GM10266 (cell line): ENCODE measurements around the gene GALNT8.
A peak's percentile ranks its signal among the peaks of the same experiment; 100 is the strongest.

Source experiments
- DNase-seq: peaks from one replicate; pipeline ENCODE4 v3.0.0; 2012; ENCODE audit errors: extremely low spot score
- TF ChIP-seq, protein P1 (sequence below): IDR thresholded peaks from 2 replicates; pipeline ENCODE4 v1.5.1; 2012; ENCODE audit warnings: mild to moderate bottlenecking, low read depth; ENCODE audit not compliant: control insufficient read depth, insufficient read depth; ENCODE audit errors: missing control alignments

GALNT8 gene

DNA sequence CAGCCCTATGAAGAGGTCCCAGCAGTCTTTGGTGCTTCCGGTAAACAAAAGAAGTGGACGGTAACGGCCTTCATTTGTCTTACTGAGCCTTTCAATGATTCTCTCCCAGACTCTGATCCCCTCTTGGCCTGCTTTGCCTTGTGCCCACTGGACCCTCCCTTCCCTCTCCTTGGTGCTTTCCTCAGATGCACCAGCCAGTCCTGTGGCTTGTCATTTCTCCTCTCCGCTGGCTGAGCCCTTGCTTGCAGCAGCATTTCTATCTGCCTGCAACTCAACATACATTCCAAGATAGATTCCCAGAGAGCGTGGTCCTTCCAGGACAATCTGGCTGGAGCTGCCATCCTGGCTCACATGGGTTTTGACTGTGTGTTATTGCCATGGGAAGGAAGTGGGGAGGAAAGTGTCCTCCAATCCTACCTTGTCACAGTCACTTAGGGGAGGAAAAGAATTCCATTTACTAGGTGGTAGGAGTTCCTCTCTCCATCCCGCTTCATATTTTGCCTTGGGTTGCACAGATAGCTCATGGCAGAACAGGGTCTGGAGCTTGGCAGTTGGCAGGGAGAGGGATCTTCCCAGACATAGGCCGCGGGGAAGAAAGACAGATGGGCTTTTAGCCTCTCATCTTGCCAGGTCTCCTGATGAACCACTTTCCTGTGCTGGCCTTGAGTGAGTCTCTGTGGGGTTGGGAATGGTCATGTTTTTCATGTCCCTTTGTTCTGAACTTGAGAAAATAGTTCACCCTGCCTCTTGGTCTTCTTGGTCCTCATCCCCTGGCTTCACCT lies 96.7 kb downstream of the GALNT8 start:
- DNase-seq = no peak
- TF ChIP-seq, protein P1, sequence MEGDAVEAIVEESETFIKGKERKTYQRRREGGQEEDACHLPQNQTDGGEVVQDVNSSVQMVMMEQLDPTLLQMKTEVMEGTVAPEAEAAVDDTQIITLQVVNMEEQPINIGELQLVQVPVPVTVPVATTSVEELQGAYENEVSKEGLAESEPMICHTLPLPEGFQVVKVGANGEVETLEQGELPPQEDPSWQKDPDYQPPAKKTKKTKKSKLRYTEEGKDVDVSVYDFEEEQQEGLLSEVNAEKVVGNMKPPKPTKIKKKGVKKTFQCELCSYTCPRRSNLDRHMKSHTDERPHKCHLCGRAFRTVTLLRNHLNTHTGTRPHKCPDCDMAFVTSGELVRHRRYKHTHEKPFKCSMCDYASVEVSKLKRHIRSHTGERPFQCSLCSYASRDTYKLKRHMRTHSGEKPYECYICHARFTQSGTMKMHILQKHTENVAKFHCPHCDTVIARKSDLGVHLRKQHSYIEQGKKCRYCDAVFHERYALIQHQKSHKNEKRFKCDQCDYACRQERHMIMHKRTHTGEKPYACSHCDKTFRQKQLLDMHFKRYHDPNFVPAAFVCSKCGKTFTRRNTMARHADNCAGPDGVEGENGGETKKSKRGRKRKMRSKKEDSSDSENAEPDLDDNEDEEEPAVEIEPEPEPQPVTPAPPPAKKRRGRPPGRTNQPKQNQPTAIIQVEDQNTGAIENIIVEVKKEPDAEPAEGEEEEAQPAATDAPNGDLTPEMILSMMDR = no peak

DNA sequence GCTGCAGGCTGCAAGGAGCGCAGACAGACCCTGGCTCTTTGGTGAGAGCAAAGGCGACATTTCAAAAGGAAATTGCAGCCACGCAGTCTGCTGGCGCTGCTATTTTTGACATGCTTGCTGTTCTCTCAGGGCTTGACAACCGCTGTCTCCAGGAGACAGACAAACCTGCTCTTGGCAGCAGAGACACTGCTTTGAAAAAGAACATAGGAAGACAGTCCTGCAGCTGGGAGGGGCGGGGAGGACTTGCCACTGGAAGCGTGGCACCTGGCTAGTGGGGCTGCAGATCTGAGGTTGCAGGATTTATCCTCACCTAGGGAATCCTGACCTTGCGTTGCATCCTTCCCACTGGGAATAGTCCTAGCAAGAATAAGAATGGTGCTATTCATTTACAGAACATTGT lies 97.7 kb downstream of the GALNT8 start:
- DNase-seq = no peak
- TF ChIP-seq, protein P1 = no peak

DNA sequence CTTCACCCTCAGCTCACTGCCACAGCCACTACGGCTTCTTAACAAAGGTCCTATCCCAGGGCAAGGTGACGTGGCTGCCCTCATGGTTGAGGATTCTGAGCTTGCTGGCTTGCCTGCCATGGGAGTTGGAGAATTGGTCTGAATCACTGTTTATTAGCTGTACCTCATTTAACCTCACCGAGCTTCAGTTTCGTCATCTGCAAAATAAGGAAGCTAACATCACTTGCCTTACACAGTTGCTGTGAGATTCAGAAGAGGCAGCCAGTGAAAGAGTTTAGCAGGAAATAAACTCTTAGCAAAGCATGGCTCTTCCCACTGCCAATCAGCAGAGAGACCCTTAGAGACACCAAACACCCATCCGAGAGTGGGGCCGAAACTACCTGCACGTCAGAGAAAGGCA lies 99.5 kb downstream of the GALNT8 start:
- peak; percentile 61 for DNase-seq
- TF ChIP-seq, protein P1 = no peak

DNA sequence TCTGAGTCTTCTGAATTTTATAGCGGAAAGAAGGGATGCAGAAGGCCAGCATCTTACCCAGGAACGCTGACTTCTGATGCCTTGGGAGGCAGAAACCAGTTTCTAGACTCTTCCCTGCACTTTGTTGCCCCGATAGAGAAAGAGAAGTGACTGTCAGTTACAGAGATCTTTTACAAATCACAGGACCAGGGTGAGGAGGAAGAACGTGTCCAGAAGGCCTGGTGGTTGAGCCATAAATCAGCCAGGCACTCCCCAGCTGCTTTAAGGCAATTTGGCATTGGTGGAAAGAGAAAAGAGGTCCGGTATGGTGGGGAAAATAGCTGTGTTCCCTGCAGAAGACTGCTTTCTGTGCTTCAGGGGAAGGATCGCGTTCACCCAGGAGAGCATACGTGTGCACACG lies 100.8 kb downstream of the GALNT8 start:
- TF ChIP-seq, protein P1 = no peak
- no peak for DNase-seq
